RWPE1 (cell line): ENCODE data around the gene NT5DC4.

Source experiments
- CTCF ChIA-PET: fragments of 350-600 bp; sonication (Branson Sonifier 250); formaldehyde crosslinking; extraction: SDS; loops from one replicate; lab custom pipeline; 2021; lab: Yijun Ruan, JAX
- POLR2A ChIA-PET: fragments of 400-600 bp; formaldehyde crosslinking; extraction: SDS; loops from one replicate; lab custom pipeline; 2020; ENCODE audit warnings: antibody characterized with exemption; ENCODE audit not compliant: low non-redundant PET; lab: Yijun Ruan, JAX
- DNase-seq: peaks from one replicate; pipeline ENCODE4 v3.0.0; 2012; ENCODE audit warnings: low spot score
- H3K27ac ChIP-seq: fragments of 450-650 bp; 2 replicates; pipeline ENCODE4 v1.5.1; 2017
- TF ChIP-seq, protein P1 (sequence below): fragments of 450-650 bp; conservative IDR thresholded peaks from 2 replicates; pipeline ENCODE4 v1.5.1; 2017; ENCODE audit warnings: low read depth, mild to moderate bottlenecking

Gene NT5DC4

GRCh38 chr2:112725545-112726457 lies 5.0 kb downstream of the NT5DC4 start:
- CTCF ChIA-PET: interaction anchor here (0.6 to 5.0 kb wide), 24 partner anchors 11 to 224 kb away, joined by 3 to 54 read pairs (median 5); no protein-coding TSS in a partner anchor
- DNase-seq: peak; percentile 34
- POLR2A ChIA-PET: interaction anchor here (0.5 to 1.7 kb wide), 3 partner anchors 51 to 98 kb away, joined by 4 to 14 read pairs (median 4); no protein-coding TSS in a partner anchor
- TF ChIP-seq, protein P1, sequence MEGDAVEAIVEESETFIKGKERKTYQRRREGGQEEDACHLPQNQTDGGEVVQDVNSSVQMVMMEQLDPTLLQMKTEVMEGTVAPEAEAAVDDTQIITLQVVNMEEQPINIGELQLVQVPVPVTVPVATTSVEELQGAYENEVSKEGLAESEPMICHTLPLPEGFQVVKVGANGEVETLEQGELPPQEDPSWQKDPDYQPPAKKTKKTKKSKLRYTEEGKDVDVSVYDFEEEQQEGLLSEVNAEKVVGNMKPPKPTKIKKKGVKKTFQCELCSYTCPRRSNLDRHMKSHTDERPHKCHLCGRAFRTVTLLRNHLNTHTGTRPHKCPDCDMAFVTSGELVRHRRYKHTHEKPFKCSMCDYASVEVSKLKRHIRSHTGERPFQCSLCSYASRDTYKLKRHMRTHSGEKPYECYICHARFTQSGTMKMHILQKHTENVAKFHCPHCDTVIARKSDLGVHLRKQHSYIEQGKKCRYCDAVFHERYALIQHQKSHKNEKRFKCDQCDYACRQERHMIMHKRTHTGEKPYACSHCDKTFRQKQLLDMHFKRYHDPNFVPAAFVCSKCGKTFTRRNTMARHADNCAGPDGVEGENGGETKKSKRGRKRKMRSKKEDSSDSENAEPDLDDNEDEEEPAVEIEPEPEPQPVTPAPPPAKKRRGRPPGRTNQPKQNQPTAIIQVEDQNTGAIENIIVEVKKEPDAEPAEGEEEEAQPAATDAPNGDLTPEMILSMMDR: no peak
- peak overlapping the region; percentile 52 for H3K27ac ChIP-seq

DNA sequence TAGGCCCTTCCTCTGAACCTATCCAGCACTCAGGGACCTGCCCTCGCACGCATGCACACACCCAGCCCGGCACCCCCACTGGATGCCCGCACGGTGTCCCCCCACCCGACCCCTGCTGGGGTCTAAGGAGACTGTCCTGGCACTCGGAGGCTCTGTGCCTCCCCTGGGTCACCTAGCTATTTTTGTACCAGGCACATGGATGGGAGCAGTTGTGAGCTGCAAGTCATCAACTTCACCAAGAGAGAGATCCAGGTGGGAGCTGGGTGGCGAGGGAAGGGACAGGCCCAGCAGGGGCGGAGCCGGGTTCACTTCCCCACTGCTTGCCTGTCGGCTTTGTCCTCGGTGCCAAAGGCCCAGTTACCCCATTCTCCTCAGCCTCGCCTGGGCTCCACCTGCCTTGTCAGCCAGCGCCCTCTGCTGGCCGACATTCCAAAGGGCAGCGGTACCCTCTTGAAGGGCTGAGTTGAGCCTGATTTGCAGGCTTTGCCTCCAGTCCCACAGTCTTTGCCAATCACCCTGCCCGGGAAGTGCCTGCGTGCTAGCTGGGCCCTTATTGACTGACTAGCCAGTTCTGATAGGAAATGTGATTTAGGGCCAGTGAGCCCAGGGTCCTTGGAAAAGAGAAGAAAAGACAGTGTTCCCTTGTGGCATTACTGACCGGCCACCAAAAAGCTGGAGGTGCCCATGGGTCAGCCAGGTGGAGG lies 5.8 kb downstream of the NT5DC4 start:
- ChIA-PET CTCF (interaction anchor here (0.6 to 5.0 kb wide), 30 partner anchors 10 to 223 kb away, joined by 3 to 54 read pairs (median 4); no protein-coding TSS in a partner anchor), POLR2A (interaction anchor here (0.5 to 1.7 kb wide), 3 partner anchors 51 to 99 kb away, joined by 4 to 14 read pairs (median 4); no protein-coding TSS in a partner anchor)
- TF ChIP-seq, protein P1: peak; percentile 95
- peak; percentile 95 for DNase-seq
- H3K27ac ChIP-seq: peak overlapping the region; percentile 52

DNA sequence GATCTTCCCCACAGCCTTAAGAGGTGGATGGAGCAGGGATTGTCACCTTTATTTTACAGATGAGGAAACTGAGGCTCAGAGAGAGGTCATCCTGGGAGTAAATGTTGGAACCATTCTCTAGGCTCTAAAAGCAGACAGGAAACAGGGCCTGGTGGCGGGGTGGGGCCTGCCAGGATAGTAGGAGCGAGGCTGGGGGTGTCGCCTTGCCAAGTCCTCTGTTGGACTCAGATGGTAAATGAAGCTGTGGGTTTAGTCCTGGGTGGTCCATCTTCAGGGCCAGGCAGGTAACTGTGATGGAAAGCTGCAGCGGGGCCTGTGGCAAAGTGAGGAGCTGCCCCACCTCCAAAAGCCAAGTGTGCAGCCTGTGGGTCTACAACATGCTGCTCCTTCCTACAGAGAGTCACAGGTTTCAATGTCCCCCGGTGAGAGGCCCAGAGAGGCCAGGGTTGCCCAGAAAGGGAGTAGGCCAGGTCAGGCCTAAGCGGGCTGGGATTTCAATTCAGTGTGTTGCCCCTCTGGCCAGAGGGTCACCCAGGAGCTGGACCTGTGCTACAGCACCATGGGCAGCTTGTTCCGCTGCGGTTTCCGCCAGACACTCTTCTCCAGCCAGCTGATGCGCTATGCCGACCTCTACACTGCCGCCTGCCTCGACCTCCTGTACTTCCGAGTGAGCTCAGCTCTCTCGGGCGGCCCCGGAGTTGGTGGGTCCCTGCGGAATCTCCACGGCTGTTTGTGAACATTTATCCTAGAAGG lies 6.6 kb downstream of the NT5DC4 start:
- POLR2A ChIA-PET: interaction anchor here (1.7 kb wide), 1 partner anchor 100 kb away, joined by 4 read pairs; no protein-coding TSS in a partner anchor
- H3K27ac ChIP-seq: no peak overlapping the region; the same call in 1 of the 2 replicates
- CTCF ChIA-PET: interaction anchor here (0.6 to 5.0 kb wide), 23 partner anchors 9 to 179 kb away, joined by 3 to 54 read pairs (median 5); no protein-coding TSS in a partner anchor
- TF ChIP-seq, protein P1: no peak
- no peak for DNase-seq

DNA sequence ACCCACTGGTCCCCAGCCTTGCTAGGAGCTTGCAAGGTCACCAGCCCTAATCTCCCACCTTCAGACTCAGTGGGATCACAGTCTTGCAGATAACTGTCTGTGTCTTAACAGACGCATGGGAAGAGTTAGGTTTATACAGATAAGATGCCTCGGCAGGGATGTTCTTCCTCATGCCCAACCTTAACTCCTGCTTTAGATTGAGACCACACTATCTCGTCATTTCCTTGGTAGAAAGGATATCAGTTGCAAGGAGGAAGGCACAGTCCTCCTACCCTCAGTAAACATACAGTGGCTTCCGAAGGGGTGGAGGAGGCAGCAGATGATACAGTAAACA lies 7.2 kb downstream of the NT5DC4 start:
- TF ChIP-seq, protein P1: no peak
- H3K27ac ChIP-seq: no peak overlapping the region
- ChIA-PET CTCF (interaction anchor here (0.6 to 5.0 kb wide), 7 partner anchors 8 to 180 kb away, joined by 4 to 54 read pairs (median 7); no protein-coding TSS in a partner anchor), POLR2A (no interaction called here)
- DNase-seq: no peak

GRCh38 chr2:112728378-112729175 lies 7.8 kb downstream of the NT5DC4 start:
- H3K27ac ChIP-seq: no peak overlapping the region
- no peak for DNase-seq
- POLR2A ChIA-PET: no interaction called here

More at GRCh38 chr2:112728378-112729175, 7.8 kb downstream of the NT5DC4 start:
- CTCF ChIA-PET: interaction anchor here (0.6 to 2.9 kb wide), 4 partner anchors 20 to 248 kb away, joined by 3 to 25 read pairs (median 4); no protein-coding TSS in a partner anchor
- TF ChIP-seq, protein P1: no peak
